IMR-90 (cell line): ENCODE results near the gene KRT86.

Source experiments
- BHLHE40 ChIP-seq: fragments of 150-350 bp; IDR thresholded peaks from 2 replicates; pipeline ENCODE4 v1.6.1; 2016; ENCODE audit warnings: mild to moderate bottlenecking, low read depth, low read length
- CEBPB ChIP-seq: IDR thresholded peaks from 2 replicates; pipeline ENCODE4 v1.6.1; 2012; ENCODE audit warnings: low read depth, low read length, improper control_type of control experiment
- FOS ChIP-seq: fragments of 150-350 bp; IDR thresholded peaks from 2 replicates; pipeline ENCODE4 v1.6.1; 2016; ENCODE audit warnings: low read depth, low read length
- MXI1 ChIP-seq: IDR thresholded peaks from 2 replicates; pipeline ENCODE4 v1.6.1; 2012; ENCODE audit warnings: low read depth, mild to moderate bottlenecking, low read length, moderate library complexity, borderline replicate concordance
- NFE2L2 ChIP-seq: fragments of 150-350 bp; IDR thresholded peaks from 2 replicates; pipeline ENCODE4 v1.6.1; 2016; ENCODE audit warnings: low read depth, mild to moderate bottlenecking, low read length
- POLR2A ChIP-seq: IDR thresholded peaks from 2 replicates; pipeline ENCODE4 v1.6.1; 2012; ENCODE audit warnings: mild to moderate bottlenecking, low read depth, low read length
- RAD21 ChIP-seq: IDR thresholded peaks from 2 replicates; pipeline ENCODE4 v1.6.1; 2012; ENCODE audit warnings: low read length, improper control_type of control experiment
- RFX5 ChIP-seq: IDR thresholded peaks from 2 replicates; pipeline ENCODE4 v1.8.0; 2012; ENCODE audit warnings: low read depth, mild to moderate bottlenecking, low read length, moderate library complexity
- TF ChIP-seq, protein P1 (sequence below): conservative IDR thresholded peaks from 2 replicates; pipeline ENCODE4 v1.5.1; 2012; ENCODE audit warnings: mild to moderate bottlenecking, low read depth, low read length, improper control_type of control experiment
- TF ChIP-seq, protein P2 (sequence below): fragments of 150-350 bp; IDR thresholded peaks from 2 replicates; pipeline ENCODE4 v1.6.1; 2016; ENCODE audit warnings: low read depth, mild to moderate bottlenecking, low read length, moderate library complexity, borderline replicate concordance

DNA sequence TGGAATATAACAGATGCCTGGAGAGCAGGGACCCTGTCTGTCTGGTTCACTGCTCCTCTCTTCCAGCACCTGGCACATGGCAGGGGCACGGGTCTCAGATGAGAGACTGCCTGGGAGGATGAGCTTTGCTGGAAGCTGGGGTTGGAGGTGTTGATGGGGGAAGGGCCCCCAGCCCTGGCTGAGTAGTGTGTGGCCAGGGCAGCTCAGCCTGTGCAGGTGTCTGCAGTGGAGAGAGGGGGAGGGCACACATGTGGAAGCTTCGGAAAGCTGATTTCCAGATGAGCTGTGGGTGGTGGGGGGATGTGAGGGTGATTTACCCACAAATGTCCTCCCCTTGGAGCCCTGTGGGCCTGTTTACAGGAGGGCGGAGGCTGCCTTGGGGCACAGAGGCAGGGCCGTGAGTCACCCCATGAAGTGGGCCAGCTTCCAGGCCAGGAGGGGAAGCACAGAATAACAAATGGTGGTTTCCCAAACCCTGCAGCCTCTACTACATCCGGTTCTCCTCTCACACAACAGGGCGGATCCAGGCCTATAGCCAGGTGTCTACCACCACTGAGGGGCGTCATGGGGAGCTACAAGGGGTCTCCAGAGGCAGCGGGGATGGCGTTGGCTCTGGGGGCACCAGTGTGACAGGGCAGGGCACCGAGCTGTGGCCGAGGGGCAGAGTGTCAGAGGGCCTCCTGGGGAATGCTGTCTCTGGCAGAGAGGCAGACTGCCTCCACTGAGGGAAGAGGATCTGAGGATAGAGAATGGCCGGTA lies 30.4 kb upstream of the KRT86 start:
- TF ChIP-seq, protein P1, sequence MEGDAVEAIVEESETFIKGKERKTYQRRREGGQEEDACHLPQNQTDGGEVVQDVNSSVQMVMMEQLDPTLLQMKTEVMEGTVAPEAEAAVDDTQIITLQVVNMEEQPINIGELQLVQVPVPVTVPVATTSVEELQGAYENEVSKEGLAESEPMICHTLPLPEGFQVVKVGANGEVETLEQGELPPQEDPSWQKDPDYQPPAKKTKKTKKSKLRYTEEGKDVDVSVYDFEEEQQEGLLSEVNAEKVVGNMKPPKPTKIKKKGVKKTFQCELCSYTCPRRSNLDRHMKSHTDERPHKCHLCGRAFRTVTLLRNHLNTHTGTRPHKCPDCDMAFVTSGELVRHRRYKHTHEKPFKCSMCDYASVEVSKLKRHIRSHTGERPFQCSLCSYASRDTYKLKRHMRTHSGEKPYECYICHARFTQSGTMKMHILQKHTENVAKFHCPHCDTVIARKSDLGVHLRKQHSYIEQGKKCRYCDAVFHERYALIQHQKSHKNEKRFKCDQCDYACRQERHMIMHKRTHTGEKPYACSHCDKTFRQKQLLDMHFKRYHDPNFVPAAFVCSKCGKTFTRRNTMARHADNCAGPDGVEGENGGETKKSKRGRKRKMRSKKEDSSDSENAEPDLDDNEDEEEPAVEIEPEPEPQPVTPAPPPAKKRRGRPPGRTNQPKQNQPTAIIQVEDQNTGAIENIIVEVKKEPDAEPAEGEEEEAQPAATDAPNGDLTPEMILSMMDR: 0 out of 2 replicates have a peak, but pooled peaks have one; percentile 0
- no peak for TF ChIP-seq CEBPB
- no peak for TF ChIP-seq RFX5
- no peak for TF ChIP-seq POLR2A
- TF ChIP-seq, protein P2, sequence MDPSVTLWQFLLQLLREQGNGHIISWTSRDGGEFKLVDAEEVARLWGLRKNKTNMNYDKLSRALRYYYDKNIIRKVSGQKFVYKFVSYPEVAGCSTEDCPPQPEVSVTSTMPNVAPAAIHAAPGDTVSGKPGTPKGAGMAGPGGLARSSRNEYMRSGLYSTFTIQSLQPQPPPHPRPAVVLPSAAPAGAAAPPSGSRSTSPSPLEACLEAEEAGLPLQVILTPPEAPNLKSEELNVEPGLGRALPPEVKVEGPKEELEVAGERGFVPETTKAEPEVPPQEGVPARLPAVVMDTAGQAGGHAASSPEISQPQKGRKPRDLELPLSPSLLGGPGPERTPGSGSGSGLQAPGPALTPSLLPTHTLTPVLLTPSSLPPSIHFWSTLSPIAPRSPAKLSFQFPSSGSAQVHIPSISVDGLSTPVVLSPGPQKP: no peak
- TF ChIP-seq BHLHE40: no peak
- TF ChIP-seq NFE2L2: no peak
- no peak for TF ChIP-seq RAD21
- no peak for TF ChIP-seq MXI1
- TF ChIP-seq FOS: peak; percentile 87; the same call in 1 of the 2 replicates
